NCI-H1048 (cell line): Measurements from ENCODE around the gene TAF11.
"Not testable (repeated sequence)": the region's sequence is repeated elsewhere in the genome, so short reads cannot be mapped to it uniquely, and the experiment has no call there.

Experiments used
- DNase-seq: peaks from one replicate; lab custom pipeline; 2025; lab: John Stamatoyannopoulos, UW

TAF11 gene

GRCh38 chr6:34865107-34865506 lies 22.7 kb downstream of the TAF11 start:
- no peak for DNase-seq

DNA sequence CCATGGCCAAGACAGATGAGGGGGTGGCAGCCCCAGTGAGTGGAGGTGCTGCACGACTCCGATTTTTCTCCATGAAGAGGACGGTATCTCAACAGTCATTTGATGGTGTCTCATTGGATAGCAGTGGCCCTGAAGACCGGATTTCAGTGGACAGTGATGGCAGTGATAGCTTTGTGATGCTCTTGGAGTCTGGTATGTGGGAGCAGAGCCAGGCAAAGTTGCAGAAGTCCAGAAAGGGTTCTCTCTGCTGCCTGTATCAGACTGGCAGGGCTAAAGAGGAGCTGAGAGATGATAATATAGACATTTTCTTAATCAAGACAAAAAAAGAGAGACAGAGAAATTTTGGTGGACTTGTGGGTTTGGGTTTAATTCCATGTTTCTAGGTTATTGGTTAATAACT lies 23.8 kb downstream of the TAF11 start:
- DNase-seq = no peak

DNA sequence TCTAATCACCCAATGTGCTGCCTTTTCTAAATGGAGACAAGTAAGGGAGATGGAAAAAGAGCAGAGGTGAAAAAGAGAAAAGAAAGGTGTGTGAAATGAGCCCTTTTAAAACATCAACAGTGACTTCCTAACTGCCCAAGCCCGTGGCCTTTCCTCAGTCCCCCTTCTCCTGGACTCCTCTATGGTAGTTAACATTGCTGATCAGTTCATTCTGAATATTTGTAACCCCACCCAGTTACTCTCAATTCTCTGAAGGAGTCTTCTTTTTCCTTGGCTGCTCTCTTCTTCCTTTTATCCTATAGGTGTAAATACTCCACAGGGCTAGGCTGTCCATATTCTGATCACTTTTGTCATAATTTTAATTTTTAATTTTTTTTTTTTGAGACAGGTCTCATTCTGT lies 27.1 kb downstream of the TAF11 start:
- DNase-seq = no peak

DNA sequence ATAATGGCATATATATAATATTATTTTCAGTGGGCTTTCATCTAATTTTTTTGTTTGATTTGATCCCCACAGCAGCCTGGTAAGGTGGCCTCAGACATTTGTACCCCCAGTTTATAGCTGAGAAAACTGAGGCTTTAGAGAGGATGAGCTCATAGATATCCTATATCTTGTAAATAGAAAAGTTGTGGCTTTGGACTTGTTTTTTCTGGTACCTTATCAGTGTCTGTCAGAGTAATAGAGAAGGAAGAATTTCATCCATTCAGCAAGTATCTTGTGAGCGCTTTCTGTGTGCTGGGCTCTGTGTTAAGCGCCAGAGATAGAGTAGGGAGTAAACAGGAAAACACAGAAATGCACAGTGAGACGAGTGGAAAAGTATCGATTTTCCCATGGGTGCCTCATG lies 27.9 kb downstream of the TAF11 start:
- DNase-seq = no peak

DNA sequence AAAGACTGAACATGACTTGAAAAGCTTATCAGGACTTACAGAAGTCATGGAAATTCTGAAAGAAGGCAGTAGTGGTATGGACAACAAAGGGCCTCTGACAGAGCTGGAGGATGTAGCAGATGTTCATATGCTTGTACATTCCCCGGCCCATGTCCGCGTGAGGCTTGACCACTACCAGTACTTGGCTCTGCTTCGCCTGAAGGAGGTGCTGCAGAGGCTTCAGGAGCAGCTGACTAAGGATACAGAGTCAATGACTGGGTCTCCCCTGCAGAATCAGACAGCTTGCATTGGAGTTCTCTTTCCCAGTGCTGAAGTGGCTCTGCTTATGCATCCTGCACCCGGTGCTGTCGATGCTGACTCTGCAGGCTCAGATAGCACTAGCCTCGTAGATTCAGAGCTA lies 29.2 kb downstream of the TAF11 start:
- DNase-seq = no peak

- no peak for DNase-seq
Observed at GRCh38 chr6:34855463-34855862, 32.4 kb downstream of the TAF11 start.

DNA sequence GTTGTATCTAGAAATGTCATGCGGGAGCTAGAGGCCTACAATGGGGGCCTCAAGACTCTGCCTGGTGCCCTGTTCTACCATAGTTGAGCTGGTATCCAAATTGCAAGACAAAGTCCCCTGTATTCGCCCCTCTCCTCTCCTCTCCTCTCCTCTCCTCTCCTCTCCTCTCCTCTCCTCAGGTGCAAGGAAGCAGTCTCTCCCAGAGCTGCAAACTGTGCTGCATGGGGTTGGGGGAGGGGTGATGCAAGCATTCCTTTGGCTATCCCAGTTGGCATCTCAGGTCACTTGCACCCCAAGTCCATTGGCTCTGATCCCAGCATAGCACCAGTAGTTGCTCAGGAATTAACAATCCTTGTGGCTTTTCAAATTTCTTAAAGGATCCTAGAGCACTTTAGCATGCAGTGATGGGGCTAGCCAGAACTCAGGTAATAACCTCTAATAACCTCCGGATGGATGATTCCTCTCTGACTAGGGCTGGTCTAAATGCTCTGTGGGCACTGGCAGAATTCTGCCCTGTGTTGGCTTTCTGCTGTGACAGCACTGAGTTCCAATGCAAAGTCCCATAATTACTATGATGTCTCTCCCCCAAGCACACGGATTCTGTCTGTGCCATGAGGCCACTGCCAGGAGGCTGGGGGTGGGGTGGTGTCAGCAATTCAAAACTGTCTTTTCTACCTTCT lies 35.3 kb downstream of the TAF11 start:
- DNase-seq = no peak

DNA sequence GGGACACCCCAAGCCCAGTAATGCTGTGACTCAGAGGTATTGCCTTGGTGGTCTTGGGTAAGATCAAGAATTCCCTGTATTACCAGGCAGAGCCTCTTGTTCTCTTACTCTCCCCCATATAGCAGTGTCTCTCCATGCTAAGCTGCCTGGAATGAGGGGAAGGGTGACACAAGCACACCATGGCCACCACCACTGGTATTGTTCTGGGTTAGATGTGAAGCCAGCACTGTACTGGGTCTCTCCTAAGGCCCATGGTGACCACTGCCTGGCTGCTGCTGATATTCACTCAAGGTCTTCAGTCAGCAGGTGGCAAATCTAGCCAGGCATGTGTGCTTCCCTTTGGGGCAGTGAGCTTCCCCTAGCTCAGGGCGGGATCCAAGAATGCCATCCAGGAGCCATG lies 36.5 kb downstream of the TAF11 start:
- DNase-seq = no peak

- DNase-seq = not testable (repeated sequence)
Observed at GRCh38 chr6:34849066-34849465, 38.8 kb downstream of the TAF11 start.

DNA sequence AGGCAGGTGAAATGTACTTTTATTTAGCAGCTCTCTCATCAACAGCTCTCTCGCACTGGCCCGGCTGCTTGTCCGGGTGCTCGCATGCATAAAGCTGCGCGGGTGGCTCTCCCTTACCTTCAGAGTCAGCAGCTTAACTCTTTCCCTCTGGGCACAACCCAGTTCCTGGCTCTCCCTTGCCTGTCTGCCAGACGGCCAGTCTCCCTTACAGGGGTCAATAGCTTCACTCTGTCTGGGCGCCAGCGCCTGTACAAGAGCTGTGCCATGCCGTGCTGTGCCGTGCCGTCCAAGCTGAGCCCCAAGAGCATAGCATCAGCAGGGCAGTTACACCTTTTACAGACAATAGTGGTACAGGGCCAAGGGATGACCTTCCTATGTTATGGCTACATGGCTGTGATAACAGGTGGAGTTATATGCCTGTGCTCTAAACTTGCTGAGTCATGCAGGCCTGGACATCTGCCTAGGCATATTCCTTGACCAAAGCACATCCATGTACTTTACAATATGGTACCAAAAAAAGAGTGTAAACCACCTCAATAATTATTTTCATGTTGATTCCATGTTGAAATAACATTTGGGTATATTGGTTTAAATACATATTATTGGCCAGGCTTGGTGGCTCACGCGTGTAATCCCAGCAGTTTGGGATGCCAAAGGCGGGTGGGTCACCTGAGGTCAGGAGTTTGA lies 48.0 kb downstream of the TAF11 start:
- no peak for DNase-seq

DNA sequence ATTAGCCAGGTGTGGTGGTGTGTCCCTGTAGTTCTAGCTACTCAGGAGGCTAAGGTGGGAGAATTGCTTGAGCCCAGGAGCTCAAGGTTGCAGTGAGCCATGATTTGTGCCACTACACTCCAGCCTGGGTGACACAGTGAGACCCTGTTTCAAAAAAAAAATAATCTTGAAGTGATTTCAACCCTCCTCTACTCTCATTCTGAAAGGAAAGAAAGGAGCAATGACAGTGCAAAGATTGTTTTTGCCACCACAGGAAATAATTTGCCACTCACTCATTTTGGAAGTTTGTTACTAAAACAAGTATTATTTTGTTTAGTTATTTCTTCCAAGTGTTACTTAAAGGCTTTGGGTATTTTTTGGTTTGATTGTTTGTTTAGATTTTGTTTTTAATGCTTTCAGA lies 50.3 kb downstream of the TAF11 start:
- no peak for DNase-seq

DNA sequence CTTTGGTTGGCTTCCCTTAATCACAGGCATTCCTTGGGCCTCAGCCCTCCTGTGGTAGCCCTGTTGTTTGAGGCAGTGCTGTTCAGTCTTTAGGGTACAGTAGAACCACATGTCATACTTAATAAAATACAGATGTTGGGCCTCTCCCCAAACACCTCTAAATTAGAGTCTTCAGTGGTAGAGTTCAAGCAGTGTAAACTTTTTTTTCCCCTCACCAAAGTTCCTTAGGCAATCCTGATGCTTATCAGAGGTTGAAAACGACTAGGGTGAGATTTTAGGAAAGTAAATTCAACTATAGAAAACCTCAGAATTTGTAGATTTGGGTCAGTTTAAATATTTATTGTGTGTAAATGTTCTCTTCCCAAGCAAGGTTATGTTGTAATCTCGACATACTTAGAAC lies 51.4 kb downstream of the TAF11 start:
- no peak for DNase-seq

DNA sequence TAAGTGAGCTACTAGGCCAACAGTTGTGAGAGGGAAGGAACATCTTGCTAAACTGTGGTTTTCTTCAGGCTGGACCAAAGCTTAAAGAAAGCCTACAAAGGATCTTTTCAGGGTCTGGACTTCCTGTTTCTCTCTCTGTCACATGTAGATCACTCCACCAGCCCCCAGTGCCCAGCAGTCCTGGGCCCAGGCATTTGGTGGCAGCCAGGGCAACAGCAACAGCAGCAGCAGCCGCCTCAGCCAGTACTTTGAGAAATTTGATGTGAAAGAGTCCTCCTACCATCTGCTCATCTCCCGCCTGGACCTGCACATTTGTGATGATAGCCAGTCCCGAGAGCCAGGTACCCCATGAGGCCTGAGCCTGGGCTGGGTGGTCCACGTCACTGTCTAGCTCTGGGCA lies 51.8 kb downstream of the TAF11 start:
- no peak for DNase-seq

DNA sequence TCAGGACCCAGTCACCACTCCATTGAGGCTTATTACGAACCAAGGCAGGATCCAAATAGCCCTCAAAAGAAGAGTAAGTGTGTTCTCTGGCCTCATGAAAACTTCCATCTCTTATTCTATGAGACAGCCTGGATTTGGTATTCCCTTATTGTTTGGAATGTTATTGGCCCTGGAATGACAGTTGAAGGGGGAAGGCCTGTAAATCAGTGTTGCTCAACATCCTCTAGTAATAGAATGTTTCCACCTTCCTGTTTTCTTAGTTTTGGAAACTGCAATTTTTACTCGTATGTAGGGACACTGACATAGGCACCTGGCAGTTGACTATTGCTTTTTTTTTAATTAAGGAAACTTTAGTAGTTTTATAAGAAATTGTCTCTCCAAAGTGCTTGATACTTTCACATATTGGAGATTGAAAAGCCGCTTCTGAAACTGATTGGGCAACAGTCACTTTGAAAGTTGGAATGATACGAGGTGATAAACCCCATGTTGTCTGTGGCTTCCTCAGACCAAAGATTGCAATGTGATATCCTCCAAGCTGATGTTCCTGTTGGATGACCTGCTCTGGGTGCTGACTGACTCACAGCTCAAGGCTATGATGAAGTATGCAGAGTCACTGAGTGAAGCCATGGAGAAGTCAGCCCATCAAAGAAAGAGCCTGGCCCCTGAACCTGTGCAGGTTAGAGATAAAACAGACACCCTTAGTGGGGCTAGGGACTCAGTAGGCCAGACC lies 52.9 kb downstream of the TAF11 start:
- DNase-seq = no peak

- no peak for DNase-seq
Observed at GRCh38 chr6:34832942-34833341, 54.9 kb downstream of the TAF11 start.

DNA sequence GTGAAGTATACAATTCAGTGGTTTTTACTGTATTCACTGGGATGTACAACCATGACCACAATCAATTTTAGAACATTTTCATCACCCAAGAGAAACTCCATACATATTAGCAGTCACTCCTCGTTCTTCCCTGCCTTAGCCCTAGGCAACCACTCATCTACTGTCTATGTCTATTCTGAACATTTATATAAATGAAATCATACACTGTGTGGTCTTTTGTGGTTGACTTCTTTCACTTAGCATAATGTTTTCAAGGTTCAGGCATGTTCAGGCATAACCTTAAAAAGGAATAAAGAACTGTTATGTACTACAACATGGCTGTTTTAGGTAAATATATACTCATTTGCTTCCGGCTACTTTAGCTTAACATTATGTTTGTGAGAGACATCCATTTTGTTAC lies 58.7 kb downstream of the TAF11 start:
- no peak for DNase-seq
